ENCODE results near the gene FTO.

The FTO gene

GRCh38 chr16:53785916-53786315, 82.0 kb downstream of the FTO start:
- no peak for DNase-seq

- DNase-seq, result no peak
These were observed 83.5 kb downstream of the FTO start for GRCh38 chr16:53787423-53787822.

- DNase-seq, result no peak
These were observed 85.2 kb downstream of the FTO start for GRCh38 chr16:53789137-53789536.

GRCh38 chr16:53792161-53792951, 88.4 kb downstream of the FTO start:
- DNase-seq, result no peak

- no peak for DNase-seq
These were observed 99.5 kb downstream of the FTO start for GRCh38 chr16:53803451-53803850.

GRCh38 chr16:53803998-53804397, 100.0 kb downstream of the FTO start:
- DNase-seq, result no peak

GRCh38 chr16:53804467-53804866, 100.5 kb downstream of the FTO start:
- no peak for DNase-seq

- no peak for DNase-seq
These were observed 101.2 kb downstream of the FTO start for GRCh38 chr16:53805113-53805512.

- DNase-seq, result no peak
These were observed 101.8 kb downstream of the FTO start for GRCh38 chr16:53805752-53806151.

- DNase-seq, result no peak
These were observed 105.4 kb downstream of the FTO start for GRCh38 chr16:53809088-53809932.

- DNase-seq, result no peak
These were observed 109.0 kb downstream of the FTO start for GRCh38 chr16:53812914-53813313.

- no peak for DNase-seq
These were observed 110.8 kb downstream of the FTO start for GRCh38 chr16:53814801-53815200.

GRCh38 chr16:53816211-53816836, 112.4 kb downstream of the FTO start:
- DNase-seq, result no peak

- DNase-seq, result no peak
These were observed 113.3 kb downstream of the FTO start for GRCh38 chr16:53817117-53817755.

GRCh38 chr16:53817812-53818550, 114.0 kb downstream of the FTO start:
- DNase-seq, result no peak

- no peak for DNase-seq
These were observed 117.5 kb downstream of the FTO start for GRCh38 chr16:53821487-53821886.

GRCh38 chr16:53821957-53822625, 118.1 kb downstream of the FTO start:
- DNase-seq, result no peak

GRCh38 chr16:53822936-53823529, 119.1 kb downstream of the FTO start:
- no peak for DNase-seq

- no peak for DNase-seq
These were observed 122.7 kb downstream of the FTO start for GRCh38 chr16:53826658-53827057.

- DNase-seq, result no peak
These were observed 123.8 kb downstream of the FTO start for GRCh38 chr16:53827741-53828140.

GRCh38 chr16:53829186-53829747, 125.3 kb downstream of the FTO start:
- no peak for DNase-seq
